ENCODE results near the gene REELD1.

The REELD1 gene

DNA sequence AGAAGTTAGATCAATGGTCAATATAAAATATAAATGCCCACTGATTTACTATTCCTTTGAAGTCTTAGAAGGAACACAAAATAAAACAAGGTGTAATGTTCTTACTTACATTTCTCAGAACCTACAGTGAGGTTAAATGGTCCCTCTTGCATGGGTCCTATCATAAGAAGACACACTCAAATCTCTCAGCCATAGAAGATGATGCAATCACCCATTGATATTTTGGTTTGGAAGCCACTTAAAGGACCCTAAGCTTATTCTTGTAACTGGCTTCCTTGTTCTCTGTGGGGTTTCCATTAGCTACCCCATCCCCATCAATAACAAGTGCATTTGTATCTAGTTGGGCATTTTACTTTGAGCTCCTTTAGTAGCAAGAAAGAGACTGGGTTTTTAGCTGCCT lies 15.1 kb downstream of the REELD1 start:
- no peak for DNase-seq

DNA sequence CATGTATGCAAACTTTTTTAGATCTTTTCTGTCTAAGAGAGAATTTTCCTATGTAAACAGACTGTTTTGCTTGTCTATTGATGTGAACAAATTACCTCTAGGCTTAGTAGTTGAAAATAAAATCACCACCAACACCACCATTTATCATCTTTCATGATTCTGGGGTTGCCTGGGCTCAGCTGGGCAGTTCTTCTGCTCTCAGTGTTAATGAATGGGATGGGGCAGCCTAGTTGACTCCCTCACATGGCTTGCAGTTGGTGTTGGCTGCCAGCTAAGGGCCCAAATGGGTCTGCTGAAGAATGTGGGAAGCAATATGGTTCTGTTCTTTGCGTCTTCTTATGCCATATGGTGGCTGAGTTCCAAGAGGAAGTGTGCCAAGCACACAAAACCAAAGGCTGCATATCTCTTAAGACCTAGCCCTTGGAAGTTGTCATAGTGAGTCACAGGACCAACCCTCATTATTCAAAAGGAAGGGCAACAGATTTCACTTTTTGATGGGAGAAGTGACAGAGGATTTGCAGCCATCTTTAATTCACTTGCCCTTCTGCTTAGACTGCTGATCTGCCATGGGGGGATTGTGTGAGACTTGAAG lies 17.9 kb downstream of the REELD1 start:
- DNase-seq = no peak

DNA sequence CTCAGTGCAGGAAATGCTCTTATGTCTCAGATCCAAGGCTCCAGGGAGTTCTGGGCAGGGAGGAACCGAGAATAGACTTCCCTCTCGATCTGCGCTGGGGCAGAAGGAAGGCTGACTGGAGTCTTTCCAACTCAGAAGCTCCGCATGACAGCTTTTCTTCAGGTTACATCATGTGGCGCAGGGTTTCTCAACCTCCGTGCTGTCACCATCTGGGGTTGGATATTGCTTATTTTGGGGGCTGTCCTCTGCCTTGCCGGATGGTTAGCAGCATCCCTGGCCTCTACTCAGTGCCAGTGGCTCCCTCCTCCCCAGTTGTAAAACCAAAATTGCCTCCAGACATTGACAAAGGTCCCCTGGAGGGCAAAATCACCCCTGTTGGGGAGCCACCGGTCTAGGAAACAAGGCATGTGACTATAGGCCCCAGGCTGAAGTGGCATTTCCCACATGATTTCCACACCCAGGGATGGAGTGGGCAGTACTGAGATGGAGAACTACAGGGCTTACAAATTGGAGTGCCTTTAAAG lies 21.4 kb downstream of the REELD1 start:
- no peak for DNase-seq

DNA sequence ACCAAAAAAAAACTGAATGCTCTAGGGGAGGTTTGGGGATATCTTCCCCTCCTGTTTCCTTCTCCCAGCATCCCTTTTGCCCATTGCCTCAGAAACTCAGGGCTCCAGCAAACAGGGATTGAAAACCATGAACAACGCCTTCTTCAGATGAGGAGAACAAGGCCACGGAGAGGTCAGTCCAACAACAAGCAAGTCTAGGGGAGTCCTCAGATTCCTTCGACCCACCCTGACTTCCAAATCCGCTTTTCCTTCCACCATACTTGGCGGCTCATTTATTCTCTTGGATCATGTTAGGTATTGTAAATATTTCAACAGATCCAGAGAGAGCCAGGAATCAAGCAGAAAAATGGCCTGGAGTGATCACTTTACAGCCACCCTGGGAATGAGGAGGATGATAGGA lies 21.9 kb downstream of the REELD1 start:
- no peak for DNase-seq

DNA sequence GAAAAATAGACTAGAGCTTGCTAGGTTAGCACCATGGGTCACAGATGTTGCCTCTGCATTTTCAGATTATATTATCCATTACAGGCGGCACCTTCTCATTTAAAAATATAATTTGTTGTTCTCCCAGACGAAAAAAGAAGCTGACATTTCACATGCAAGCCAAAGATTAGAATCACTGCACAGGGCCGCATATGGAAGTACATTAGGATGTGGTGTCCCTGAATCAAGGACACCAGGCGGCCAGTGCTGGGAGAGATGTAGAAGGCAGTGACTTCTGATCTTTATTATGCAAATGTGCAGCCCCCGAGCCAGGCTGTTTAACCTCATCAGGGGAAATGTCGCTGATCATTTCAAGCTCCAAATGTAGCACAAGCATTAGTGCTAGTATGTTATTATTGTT lies 22.8 kb downstream of the REELD1 start:
- no peak for DNase-seq

DNA sequence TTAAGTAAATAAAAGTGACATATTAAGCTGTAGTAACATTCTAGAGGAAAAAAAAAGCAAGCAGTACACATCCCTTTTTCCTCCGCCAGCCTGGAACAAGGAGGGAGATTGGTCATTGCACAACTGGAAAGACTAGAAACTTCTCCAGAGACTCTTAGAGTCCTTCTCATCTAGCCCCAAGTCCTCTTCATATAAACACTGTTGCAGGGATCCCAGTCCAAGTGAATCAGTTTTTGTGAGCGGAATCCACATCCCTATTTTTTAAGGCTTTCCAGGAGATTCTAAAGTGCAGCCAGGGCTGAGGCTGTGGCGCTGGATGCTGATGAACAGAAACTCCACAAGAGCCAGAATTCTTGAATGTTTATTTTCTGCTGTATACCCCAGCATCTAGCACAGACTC lies 23.8 kb downstream of the REELD1 start:
- DNase-seq = no peak

DNA sequence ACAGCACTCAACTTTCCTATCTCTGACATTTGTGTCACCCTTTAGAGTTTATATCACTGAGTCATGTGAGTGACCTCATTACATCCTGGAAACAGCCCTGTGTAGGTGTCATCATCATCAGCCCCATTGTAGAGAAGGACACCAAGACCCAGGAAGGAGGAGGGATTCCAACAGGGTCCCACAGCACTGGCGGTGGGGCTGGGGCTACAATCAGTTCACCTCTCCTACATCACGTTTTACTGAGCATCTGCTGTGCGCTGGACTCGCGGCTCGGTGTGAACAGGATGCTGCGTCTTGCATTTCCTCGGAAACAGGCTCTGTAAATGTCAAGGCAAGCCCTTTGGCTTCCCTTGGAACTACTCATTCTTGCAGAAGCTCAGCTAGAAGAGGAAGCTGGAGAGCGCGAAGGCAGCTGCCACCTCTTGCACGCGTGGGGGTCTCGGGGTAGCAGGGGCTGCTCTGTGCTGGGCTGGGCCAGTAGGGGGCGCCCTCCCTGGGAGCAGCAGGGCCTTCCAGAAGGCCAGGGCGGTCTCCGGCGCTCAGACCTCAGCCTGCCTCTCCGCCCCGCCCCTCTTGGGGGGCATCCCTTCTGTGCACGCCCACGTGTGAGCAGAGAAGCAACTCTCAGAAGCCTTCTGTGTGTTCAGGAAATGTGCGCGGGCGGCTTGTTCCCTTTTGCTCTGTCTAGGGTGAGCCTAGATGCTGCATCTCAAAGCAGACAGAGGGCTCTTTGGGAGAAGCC lies 29.0 kb downstream of the REELD1 start:
- DNase-seq = peak; percentile 42 to 74

DNA sequence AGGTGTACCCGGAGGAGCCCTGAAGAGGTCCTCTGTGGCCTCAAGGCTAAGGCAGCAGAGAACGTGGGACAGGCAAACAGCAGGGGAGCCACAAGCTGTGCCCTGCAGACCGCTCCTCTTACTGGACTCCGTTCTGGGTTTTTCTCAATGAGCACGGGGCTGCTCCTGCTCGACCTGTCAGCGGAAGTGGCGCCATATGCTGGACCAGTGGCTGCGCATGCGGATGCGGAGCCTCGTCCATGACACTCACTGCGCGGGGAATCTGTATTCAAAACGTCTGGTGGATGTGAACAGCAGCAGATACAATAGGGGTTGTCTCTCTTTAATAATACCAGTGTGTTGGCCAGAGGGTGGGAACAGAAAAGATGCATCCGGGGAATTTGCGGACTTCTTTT lies 29.5 kb downstream of the REELD1 start:
- DNase-seq = no peak

DNA sequence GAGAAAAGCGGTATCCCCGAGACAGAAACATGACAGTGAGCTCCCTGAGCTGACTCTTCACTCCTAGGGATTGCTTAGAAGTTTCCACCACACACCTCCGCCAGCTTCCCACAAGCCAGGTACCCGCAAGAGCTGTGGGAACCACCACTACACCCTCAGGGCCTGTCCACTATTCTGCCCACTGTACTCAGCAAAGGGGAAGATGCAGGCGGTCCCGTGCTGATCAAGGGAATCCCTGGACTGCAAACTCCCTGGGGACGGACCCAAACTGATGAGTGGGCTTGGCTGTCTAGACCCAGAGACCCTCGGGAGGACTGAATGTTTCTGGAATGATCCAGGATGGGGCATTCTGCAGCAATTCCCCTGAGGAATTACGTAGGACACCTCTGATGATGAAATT lies 30.2 kb downstream of the REELD1 start:
- no peak for DNase-seq

DNA sequence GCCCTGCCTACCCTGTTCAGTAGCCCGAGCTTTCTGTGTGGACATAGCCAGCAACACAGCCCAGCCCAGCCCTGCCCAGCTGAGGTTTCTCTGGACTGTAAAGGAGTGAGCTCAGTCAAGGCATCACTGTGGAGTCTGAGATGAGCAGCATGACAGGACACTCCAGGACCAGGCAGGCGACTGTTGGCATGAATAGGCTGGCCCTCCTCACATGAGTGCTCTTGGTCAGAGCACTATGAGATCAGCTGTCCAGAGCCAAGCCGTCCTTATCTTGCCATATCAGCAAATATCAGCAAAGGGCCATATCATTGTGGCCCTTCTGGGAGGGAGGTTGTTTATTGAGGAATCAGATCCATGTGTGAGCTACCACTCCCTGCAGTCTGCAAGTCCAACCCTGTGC lies 30.9 kb downstream of the REELD1 start:
- DNase-seq = no peak

DNA sequence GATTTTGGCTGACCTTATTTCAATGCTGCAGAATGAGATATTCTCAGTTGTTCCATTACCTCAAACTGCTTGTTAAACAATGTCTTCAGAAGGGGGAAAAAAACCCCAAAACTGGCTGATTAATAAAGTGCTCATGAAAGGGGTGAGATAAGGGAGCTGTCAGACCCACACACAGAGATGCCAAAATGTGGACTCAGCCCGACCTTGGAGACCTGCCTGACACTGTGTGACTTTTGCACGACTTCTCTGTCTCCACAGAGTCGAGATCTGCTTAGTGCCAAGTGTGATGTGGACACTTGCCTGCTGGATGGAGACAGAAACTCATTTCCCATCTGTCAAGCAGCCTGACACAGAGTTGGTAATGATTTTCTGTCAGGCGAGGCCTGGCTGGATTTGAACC lies 31.5 kb downstream of the REELD1 start:
- DNase-seq = no peak

DNA sequence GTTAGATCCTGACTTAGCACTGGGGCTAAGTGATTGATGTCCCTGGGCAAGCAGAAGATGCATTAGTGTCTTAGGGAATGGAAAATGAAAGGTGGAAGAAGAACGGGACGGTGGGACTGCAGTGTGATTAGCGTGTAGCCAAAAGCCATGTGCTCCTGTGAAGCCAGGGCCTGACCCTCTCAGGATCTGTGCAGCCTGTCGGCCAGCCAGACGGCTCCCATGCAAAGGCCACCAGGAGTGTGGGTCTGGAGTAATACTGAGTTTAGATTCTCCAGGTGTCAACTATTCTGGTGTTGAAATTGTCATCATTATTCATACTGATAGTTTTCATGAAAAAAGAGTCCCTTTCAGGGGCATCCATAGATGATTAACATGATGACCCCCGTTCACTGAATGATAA lies 32.0 kb downstream of the REELD1 start:
- DNase-seq = no peak

DNA sequence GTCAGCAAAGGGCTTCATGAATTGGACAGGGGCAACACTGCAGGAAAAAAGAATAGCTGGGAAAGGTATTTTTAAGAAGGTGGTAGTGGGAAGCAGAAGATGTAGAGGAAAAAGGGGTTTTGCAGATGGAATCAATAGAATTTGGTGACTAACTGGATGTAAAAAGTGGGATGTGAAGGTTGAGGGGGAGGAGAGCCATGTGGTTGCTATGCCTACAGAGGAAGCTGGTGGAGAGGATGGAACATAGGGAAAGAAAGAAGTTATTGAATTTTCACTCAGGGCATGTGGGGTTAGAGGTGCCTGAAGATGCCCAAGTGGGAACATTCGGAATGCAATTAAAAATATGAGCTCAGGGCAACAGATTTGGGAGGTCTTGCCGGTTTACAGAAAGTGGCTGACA lies 33.0 kb downstream of the REELD1 start:
- DNase-seq = no peak

DNA sequence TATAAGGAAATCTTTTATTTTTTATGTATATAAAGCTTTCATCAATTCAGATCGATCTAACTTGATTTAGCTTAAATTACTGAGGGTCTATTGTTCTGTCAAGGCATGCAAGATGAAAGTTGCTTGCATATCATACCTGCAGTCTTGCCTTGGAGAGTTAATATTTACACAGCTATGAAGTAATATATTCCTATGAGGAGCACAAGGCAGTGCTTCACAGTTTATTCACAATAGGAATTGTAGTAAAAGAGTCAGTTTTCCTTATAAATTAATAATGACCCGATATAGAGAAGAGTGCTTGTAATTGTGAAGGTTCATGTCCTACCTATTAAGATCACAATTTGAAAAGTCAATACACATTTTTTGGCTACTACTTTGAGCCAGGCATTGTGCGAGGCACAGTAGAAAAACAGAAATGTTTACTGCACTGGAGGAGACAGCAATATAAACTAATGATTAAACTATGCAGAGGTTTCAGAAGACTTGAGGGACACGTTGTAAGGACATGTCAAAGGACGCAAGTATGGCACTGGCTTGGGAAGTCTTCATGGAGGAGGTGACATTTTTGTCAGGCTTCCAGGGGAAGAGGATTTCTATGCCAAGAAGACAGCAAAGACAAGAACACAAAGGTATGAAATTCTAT lies 38.8 kb downstream of the REELD1 start:
- no peak for DNase-seq

DNA sequence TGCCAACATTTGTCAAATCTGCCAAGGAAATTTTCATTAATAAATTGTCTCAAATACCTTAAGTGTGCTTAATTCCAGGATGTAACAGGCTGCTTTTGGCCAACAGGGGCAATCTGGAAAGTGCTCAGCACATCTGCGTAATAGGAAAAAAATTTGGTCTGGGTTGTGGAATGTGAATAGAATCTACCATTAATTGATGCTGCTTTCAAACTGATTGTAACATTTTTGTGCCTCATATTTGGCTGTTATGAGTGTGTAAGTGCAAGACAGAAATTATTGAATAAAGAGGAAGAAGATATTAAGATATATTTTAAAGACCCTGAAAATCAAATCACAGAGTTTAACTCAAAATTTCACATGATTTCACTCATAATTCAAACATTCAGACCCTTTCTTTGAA lies 41.1 kb downstream of the REELD1 start:
- DNase-seq = no peak

DNA sequence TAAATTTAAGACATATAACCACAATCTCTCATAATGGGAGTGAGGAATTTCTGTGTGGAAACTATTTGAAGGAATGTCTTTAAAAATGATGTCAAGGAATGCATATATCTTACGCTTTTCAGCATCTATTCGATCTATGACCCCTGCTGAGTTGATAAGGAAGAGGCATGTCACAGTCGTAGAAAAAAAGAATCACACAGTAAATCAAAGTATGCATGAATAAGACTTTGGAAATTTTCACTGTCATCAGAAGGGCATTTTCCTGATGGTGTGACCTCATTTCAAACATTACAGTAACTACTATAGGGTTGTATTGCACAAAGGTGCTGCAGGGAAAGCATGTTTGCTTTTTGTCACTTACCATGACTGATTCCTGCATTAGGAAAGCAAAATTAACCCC lies 41.5 kb downstream of the REELD1 start:
- no peak for DNase-seq

DNA sequence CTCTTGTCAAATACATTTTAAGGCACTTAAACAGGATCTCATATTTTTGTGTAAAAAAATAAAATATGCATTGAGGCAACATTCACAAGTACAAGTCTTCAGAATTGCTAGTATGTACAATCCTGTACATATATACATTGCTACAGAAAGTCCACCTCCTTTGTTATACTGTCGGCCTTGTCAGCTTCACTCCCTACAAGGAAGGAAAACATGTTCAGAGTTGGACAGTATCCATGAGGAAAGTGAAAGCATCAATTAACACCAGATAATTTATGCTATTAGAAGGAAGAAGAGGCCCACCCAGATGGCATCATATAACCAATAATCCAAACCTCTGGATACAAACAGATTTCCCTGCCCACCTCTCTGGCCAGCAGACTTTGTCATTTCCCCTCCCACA lies 42.0 kb downstream of the REELD1 start:
- no peak for DNase-seq

DNA sequence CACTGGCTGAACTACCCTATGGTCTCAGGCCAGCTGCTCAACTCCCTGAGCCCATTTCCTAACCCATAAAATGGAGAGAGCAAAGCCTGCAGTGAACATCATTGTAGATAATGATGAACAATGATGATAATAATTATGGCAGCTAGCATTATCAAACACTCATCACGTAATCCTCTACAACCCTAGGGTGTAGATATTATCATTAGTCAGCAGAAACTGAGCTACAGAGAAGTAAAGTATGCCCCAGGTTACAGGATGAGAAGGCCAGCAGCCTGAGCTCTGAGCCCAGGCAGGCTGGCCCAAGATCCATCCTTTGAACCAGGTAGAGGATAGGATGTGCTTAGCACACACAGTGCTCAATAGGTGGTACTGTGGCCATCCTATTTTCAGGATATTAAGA lies 43.2 kb downstream of the REELD1 start:
- no peak for DNase-seq

DNA sequence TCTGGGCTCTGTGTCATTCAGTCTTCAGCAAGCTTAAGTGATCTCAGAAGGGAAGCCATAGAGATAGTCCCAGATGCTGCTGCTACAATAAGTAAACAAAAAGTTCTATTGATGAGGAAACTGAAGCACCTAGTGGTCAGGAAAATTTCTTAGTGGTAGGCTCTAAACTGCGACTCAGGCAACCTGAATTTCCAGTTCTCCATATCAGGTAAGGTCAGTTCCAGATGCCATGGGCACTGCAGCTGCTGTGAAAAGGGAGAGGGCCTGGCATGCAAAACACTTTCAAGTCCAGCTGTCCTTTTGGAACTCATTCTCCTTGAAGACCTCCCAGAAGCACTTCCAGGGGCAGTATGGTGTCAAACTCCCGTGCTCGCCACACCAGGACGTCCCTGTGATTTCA lies 46.2 kb downstream of the REELD1 start:
- no peak for DNase-seq

DNA sequence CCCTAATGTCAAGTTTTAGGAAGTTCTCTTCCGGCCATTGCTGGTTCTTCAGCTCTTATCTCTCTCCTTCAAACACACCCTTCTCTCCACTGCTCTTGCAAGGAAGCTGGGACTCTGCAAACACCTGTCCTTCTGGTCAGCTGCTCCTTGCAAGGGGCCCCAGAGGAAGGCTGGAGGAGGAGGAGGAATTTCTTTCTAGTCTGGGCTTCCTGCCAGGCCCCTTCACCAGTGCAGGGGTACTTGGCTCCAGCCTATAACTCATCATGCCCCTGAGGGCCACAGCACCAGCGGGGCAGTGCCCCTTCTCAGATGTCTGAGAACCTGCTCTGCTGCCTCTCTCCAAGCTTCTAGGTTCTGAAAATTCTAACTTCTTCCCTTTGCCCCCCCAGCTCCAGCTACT lies 46.7 kb downstream of the REELD1 start:
- DNase-seq = no peak

DNA sequence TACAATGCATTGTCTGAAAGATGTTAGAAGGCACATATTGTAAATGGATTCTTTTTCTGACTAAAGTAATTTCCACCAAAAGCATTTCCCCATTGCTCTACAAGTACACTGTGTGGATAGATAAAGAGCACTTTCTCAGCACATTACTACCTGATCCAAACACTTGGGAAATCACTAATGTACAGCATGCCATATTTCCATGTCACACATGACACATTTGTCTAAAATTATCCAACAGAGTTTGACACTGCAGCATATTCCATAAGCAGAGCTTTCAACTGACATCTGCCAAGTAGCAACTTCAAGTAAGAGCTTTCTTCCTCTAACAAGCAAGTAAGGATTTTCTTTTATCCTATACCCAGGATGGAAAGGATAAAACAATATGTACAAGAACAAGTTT lies 49.5 kb downstream of the REELD1 start:
- no peak for DNase-seq

DNA sequence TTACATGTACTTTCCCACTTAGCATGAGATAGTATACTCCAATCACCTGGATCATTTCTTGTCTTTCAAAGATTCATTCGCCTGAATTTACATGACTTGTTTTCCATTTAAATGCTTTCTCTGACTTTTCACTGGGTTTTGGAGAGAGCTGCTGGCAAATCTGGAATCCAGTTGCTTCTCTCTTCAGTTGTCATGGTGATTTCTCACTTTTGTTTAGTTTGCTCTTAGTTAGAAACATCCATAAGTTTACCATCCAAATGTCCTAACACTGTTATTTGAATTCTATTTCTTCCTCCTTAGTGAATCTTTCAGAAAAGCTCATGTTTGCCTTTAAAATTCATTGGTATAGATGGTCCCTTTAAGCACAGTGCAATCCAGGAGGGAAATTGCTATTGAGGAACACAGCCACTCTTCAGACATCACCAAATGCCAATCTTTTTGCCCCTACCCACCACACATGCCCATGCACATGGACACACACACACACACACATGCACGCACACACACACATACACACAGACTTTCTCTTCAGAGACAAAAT lies 51.7 kb downstream of the REELD1 start:
- no peak for DNase-seq

DNA sequence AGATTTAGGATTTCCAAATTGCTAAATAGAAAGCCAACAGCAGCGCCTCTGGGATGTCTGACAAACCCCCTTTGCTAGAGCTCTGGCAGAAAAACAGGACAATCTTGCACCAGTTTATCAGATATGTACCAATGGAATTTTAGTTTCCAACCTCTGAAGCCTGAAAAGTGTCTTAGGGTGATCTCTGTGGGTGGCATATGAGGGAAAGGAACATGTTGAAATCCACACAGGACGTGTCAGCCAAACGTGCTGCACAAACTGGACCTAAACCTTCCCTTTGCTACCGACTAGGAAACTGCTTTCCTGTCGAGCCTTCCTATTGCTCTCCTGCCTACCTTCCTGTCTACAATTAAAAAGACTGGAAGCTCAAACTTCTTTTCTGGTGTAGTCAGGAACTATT lies 53.5 kb downstream of the REELD1 start:
- no peak for DNase-seq

DNA sequence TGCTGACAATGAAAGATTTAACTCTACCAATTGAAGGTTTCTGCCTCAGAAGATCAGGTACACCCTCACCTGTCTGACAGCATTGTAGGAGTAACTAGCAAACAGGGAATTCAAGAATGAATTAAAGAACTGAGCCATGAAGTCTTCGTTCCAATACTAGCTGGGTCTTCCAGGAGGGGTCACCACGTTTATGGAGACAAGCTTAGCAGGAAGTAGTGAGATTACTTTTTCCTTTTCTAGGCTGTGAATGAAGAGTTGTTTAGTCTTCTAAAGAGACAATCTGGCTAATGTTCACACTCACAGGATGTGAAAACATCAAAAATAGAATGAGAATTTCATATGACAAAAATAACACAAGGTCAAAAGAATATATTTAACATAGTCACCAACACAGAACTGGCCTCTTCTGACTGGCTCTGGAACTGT lies 54.9 kb downstream of the REELD1 start:
- no peak for DNase-seq

Measured in stimulated activated CD4-positive, alpha-beta T cell treated with anti-CD3 and anti-CD28 coated beads, Interleukin-2, amount 100 ng/mL, for 48 hours (primary cell).